Suprapubic skin (tissue), 4 donors: ENCODE results near the gene TACC3. TPM values are rescaled to one million over a fixed set of nuclear protein-coding genes. Genes with fewer than 3 reads are reported as not detected.

Source experiments
- DNase-seq, 2 donors: peaks; one replicate each; pipeline ENCODE4 v3.0.0-alpha.2; 2019; ENCODE audit warnings: low spot score in 2 of 2
- H3K27ac ChIP-seq: fragments of 200-600 bp; sonication (generic); one replicate; pipeline ENCODE4 v1.5.1; 2019
- H3K27me3 ChIP-seq: fragments of 200-600 bp; sonication (generic); one replicate; pipeline ENCODE4 v1.5.1; 2019
- H3K36me3 ChIP-seq: fragments of 200-600 bp; sonication (generic); one replicate; pipeline ENCODE4 v1.5.1; 2019
- H3K4me1 ChIP-seq: fragments of 200-600 bp; sonication (generic); one replicate; pipeline ENCODE4 v1.5.1; 2019
- H3K4me3 ChIP-seq: fragments of 200-600 bp; sonication (generic); one replicate; pipeline ENCODE4 v1.5.1; 2019; ENCODE audit warnings: mild to moderate bottlenecking
- H3K9me3 ChIP-seq: fragments of 200-600 bp; sonication (generic); one replicate; pipeline ENCODE4 v1.5.1; 2019
- EP300 ChIP-seq: sonication (generic); formaldehyde crosslinking; IDR thresholded peaks from one replicate; pipeline ENCODE4 v1.6.1; 2017; ENCODE audit warnings: antibody characterized with exemption
- POLR2A ChIP-seq, 2 donors: fragments of 450-650 bp; IDR thresholded peaks; one replicate each; pipeline ENCODE4 v1.6.1; 2017; ENCODE audit warnings: antibody characterized with exemption in 2 of 2, mild to moderate bottlenecking in 2 of 2, moderate library complexity in 2 of 2
- POLR2AphosphoS5 ChIP-seq, 3 donors: sonication (generic); formaldehyde crosslinking; IDR thresholded peaks; one replicate each; pipeline ENCODE4 v1.6.1; 2017; ENCODE audit warnings: antibody characterized with exemption in 3 of 3
- WGBS: methylation state at CpG from one replicate; pipeline ENCODE4 v1.1.5; 2018; 5-methylcytosine and 5-hydroxymethylcytosine counted together
- total RNA-seq, 4 donors: library from RNA; depleted of rRNA; stranded (reverse); fragments of >200 nt; gene quantifications; one replicate each; pipeline ENCODE4 v1.1.0, GENCODE V29; 2016
- TF ChIP-seq, protein P1 (sequence below), 2 donors: fragments of 200-600 bp in 1 of 2; fragments of 450-650 bp in 1 of 2; sonication (generic) in 1 of 2; IDR thresholded peaks; one replicate each; pipeline ENCODE4 v1.5.1; 2016 to 2019; ENCODE audit warnings: antibody characterized with exemption in 2 of 2, mild to moderate bottlenecking in 1 of 2, moderate library complexity in 1 of 2

The TACC3 gene
- total RNA-seq, 4 donors from 2014 or later, result 7.2 to 11.7 (median 8.8) TPM

DNA sequence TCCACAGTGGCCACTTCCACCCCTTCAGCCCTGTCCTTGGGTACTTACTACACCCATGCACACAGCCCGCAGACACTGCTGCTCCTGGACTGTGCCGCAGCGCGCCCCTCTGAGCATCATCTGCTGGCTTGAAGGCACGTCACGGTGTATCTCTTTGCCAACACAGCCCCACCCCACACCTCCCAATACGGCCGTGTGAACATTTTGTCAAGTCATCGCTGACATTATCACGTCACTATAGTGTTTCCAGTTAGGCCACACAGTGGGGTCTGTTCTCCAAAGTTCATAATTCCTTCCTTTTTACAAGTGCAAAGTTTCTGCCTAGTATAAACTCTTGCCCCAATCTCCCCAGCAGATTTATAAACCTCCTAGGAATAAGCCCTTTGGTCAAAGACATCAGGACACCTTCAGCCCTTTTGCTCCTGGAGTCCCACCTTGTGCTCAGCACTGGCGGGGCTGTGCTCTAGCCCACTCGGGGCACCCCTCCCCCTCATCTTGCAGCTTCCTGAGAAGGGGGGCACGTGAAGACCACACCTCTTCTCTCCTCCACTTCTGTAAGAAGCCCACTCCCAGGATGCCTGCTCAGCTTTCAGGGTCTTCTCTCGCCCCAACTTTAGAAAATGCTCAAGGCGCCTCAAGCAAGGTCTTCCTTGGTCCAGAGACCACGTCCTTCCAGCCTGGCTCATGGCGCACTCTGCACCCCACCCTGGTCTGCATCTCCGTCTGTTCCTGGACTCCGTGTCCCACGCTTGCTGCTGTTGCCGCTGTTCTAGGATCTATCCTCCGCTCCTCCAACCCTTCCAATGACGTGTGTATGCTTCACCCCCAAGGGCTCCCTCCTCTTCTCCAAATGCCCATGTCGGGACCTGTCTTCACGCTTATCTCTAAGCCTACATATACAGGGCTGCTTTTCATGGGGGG, 44.5 kb upstream of the TACC3 start:
- no peaks in the 10 kb centered on the region for H3K36me3 ChIP-seq
- H3K4me1 ChIP-seq, result no peaks in the 10 kb centered on the region
- no peaks in the 10 kb centered on the region for H3K27me3 ChIP-seq
- no peak overlapping the region for H3K4me3 ChIP-seq
- no peak for TF ChIP-seq EP300
- TF ChIP-seq, protein P1, sequence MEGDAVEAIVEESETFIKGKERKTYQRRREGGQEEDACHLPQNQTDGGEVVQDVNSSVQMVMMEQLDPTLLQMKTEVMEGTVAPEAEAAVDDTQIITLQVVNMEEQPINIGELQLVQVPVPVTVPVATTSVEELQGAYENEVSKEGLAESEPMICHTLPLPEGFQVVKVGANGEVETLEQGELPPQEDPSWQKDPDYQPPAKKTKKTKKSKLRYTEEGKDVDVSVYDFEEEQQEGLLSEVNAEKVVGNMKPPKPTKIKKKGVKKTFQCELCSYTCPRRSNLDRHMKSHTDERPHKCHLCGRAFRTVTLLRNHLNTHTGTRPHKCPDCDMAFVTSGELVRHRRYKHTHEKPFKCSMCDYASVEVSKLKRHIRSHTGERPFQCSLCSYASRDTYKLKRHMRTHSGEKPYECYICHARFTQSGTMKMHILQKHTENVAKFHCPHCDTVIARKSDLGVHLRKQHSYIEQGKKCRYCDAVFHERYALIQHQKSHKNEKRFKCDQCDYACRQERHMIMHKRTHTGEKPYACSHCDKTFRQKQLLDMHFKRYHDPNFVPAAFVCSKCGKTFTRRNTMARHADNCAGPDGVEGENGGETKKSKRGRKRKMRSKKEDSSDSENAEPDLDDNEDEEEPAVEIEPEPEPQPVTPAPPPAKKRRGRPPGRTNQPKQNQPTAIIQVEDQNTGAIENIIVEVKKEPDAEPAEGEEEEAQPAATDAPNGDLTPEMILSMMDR (IDR thresholded peaks at IDR 0.05), result no peak
- no peaks in the 10 kb centered on the region for H3K9me3 ChIP-seq
- DNase-seq, result no peak
- no peak overlapping the region for H3K27ac ChIP-seq
- 79% methylated on average over 24 of the region's 25 CpGs for WGBS

DNA sequence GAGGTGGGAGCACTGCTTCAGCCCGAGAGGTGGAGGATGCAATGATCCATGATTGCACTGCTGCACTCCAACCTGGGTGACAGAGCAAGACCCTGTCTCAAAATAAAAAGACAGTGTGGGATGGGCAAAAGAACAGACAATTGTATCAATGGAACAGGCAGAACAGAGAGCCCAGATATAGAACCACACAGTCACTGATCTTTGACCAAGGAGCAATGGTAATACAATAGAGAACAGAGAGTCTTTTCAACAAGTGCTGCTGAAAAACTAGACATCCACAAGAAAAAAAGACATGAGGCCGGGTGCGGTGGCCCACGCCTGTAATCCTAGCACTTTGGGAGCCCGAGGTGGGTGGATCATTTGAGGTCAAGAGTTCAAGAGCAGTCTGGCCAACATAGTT, 43.1 kb upstream of the TACC3 start:
- no peaks in the 10 kb centered on the region for H3K27me3 ChIP-seq
- H3K27ac ChIP-seq, result no peak overlapping the region
- H3K4me1 ChIP-seq, result peaks cover 5% of the 10 kb centered on the region
- no peaks in the 10 kb centered on the region for H3K9me3 ChIP-seq
- no peak for DNase-seq
- no peaks in the 10 kb centered on the region for H3K36me3 ChIP-seq
- WGBS, result 88% methylated on average over 5 of the region's 5 CpGs
- TF ChIP-seq POLR2A (IDR thresholded peaks at IDR 0.05) (no peak), EP300 (no peak), POLR2AphosphoS5 (IDR thresholded peaks at IDR 0.05) (no peak)
- TF ChIP-seq, protein P1 (IDR thresholded peaks at IDR 0.05), result no peak
- no peak overlapping the region for H3K4me3 ChIP-seq

- 87% methylated on average over 13 of the region's 13 CpGs for WGBS
- H3K4me1 ChIP-seq, result peaks cover 22% of the 10 kb centered on the region
- no peak overlapping the region for H3K27ac ChIP-seq
- H3K27me3 ChIP-seq, result no peaks in the 10 kb centered on the region
- H3K4me3 ChIP-seq, result peak overlapping the region; percentile 76
- H3K9me3 ChIP-seq, result no peaks in the 10 kb centered on the region
- no peaks in the 10 kb centered on the region for H3K36me3 ChIP-seq
- DNase-seq, result no peak
- TF ChIP-seq POLR2AphosphoS5 (IDR thresholded peaks at IDR 0.05), result no peak
- no peak for TF ChIP-seq EP300
Measured at GRCh38 chr4:1682860-1683259, 38.5 kb upstream of the TACC3 start.

- no peak for DNase-seq
- TF ChIP-seq POLR2AphosphoS5 (IDR thresholded peaks at IDR 0.05) (no peak), POLR2A (IDR thresholded peaks at IDR 0.05) (no peak), EP300 (no peak)
- TF ChIP-seq, protein P1 (IDR thresholded peaks at IDR 0.05), result no peak
- H3K27me3 ChIP-seq, result no peaks in the 10 kb centered on the region
- peak overlapping the region; percentile 90 for H3K27ac ChIP-seq
- no peaks in the 10 kb centered on the region for H3K9me3 ChIP-seq
- peaks cover 22% of the 10 kb centered on the region for H3K4me1 ChIP-seq
- WGBS, result 8% methylated on average over 13 of the region's 13 CpGs
- H3K36me3 ChIP-seq, result no peaks in the 10 kb centered on the region
- H3K4me3 ChIP-seq, result peak overlapping the region; percentile 76
Measured at GRCh38 chr4:1683261-1683735, 38.0 kb upstream of the TACC3 start.

DNA sequence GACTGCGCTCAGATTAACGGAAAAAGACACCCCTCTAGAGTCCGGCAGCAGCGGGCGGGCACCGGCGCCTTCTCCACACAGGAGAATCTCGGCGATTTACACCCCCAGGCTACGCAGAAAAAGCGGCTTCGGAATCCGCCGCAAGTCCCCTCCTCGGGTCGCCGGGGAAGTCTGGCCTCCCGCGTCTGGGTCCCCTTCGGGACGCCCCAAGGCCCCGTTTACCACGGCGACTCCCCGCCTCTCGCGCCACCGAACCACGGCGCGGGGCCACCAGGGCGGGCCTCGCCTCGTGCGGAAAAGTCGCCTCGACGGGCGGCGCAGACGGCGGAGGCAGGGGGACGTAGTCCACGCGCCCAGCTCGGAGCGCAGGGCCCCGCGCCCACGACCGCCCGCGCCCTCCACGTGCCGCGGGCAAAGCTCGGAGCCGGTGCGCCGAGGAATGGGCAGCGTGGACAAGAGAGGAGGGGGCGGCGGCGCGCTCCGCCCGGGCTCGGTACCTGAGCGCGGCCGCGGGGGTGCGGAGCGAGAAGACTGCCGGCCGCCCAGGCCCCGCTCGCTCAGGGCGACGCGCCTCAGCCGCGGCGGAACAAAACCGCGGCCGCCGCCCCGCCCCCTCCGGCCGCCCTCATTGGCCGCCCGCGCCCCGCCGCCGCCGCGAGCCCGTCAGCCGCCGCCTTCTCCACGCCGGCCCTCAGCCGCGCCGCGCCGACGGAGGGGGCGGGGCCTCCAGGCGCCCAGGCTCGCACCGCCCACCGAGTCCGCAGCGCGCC, 37.4 kb upstream of the TACC3 start, which contains the start of gene FAM53A:
FAM53A (minus strand) TSS at position 578 of the 770 bp plus-strand sequence. CDS start 15,572 bp downstream, outside the sequence.
- no peaks in the 10 kb centered on the region for H3K36me3 ChIP-seq
- TF ChIP-seq POLR2A (IDR thresholded peaks at IDR 0.05) (no peak), POLR2AphosphoS5 (IDR thresholded peaks at IDR 0.05) (no peak), EP300 (no peak)
- TF ChIP-seq, protein P1 (IDR thresholded peaks at IDR 0.05), result no peak
- H3K4me3 ChIP-seq, result peak within 1 kb of the TSS; percentile 76
- no peaks in the 10 kb centered on the region for H3K9me3 ChIP-seq
- no peak for DNase-seq
- peak within 1 kb of the TSS; percentile 90 for H3K27ac ChIP-seq
- no peaks in the 10 kb centered on the region for H3K27me3 ChIP-seq
- WGBS, result 2% methylated on average over 27 of the region's 118 CpGs
- peaks cover 22% of the 10 kb centered on the region for H3K4me1 ChIP-seq
